Measurements from ENCODE around the gene HCFC1. TPM values are rescaled to one million over a fixed set of nuclear protein-coding genes. Genes with fewer than 3 reads are reported as not detected.
"Not testable (repeated sequence)": the region's sequence is repeated elsewhere in the genome, so short reads cannot be mapped to it uniquely, and the experiment has no call there.

Gene HCFC1
- total RNA-seq, 1 donor from 2014 or later, result 42.2 TPM

GRCh38 chrX:154011376-154012335, 40.0 kb upstream of the HCFC1 start:
- intact Hi-C loops (cut with DNase I), result no loop called here
- no peak for ATAC-seq
- no peak for DNase-seq (ENCODE audit: low spot score)

GRCh38 chrX:154010330-154011087, 38.9 kb upstream of the HCFC1 start:
- intact Hi-C loops (cut with DNase I), result no loop called here
- DNase-seq (ENCODE audit: low spot score) (no peak), ATAC-seq (no peak)

GRCh38 chrX:154008521-154008920, 36.9 kb upstream of the HCFC1 start:
- intact Hi-C loops (cut with DNase I), result no loop called here
- ATAC-seq, result no peak
- DNase-seq (ENCODE audit: low spot score), result no peak

- ATAC-seq (no peak), DNase-seq (ENCODE audit: low spot score) (no peak)
- intact Hi-C loops (cut with DNase I), result no loop called here
These were observed 35.3 kb upstream of the HCFC1 start for GRCh38 chrX:154006947-154007346.

GRCh38 chrX:154004315-154004714, 32.7 kb upstream of the HCFC1 start:
- ATAC-seq (no peak), DNase-seq (ENCODE audit: low spot score) (no peak)
- intact Hi-C loops (cut with DNase I), result no loop called here

GRCh38 chrX:154002215-154002719, 30.6 kb upstream of the HCFC1 start:
- ATAC-seq, result peak; percentile 80
- intact Hi-C loops (cut with DNase I), result no loop called here
- DNase-seq (ENCODE audit: low spot score), result no peak

- intact Hi-C loops (cut with DNase I), result no loop called here
- ATAC-seq (no peak), DNase-seq (ENCODE audit: low spot score) (no peak)
These were observed 28.4 kb upstream of the HCFC1 start for GRCh38 chrX:154000051-154000450.

GRCh38 chrX:153999359-154000037, 27.9 kb upstream of the HCFC1 start:
- peak; percentile 30 for ATAC-seq
- DNase-seq (ENCODE audit: low spot score), result no peak
- intact Hi-C loops (cut with DNase I), result no loop called here

- intact Hi-C loops (cut with DNase I), result no loop called here
- DNase-seq (ENCODE audit: low spot score) (no peak), ATAC-seq (no peak)
These were observed 23.9 kb upstream of the HCFC1 start for GRCh38 chrX:153995504-153995903.

GRCh38 chrX:153994398-153994797, 22.8 kb upstream of the HCFC1 start:
- intact Hi-C loops (cut with DNase I); ATAC-seq; DNase-seq (ENCODE audit: low spot score): not testable (repeated sequence)

- no peak for ATAC-seq
- intact Hi-C loops (cut with DNase I), result no loop called here
- no peak for DNase-seq (ENCODE audit: low spot score)
These were observed 22.4 kb upstream of the HCFC1 start for GRCh38 chrX:153993978-153994377.

- DNase-seq (ENCODE audit: low spot score) (no peak), ATAC-seq (no peak)
- intact Hi-C loops (cut with DNase I), result no loop called here
These were observed 21.5 kb upstream of the HCFC1 start for GRCh38 chrX:153993079-153993478.

GRCh38 chrX:153992180-153992579, 20.6 kb upstream of the HCFC1 start:
- ATAC-seq, result no peak
- intact Hi-C loops (cut with DNase I), result no loop called here

GRCh38 chrX:153991013-153991580, 19.5 kb upstream of the HCFC1 start:
- intact Hi-C loops (cut with DNase I), result no loop called here
- ATAC-seq (no peak), DNase-seq (ENCODE audit: low spot score) (no peak)

More at GRCh38 chrX:153992180-153992579, 20.6 kb upstream of the HCFC1 start:
- no peak for DNase-seq (ENCODE audit: low spot score)

GRCh38 chrX:153989973-153990655, 18.5 kb upstream of the HCFC1 start:
- intact Hi-C loops (cut with DNase I), result no loop called here
- ATAC-seq (no peak), DNase-seq (ENCODE audit: low spot score) (no peak)

- intact Hi-C loops (cut with DNase I), result no loop called here
- DNase-seq (ENCODE audit: low spot score) (no peak), ATAC-seq (no peak)
These were observed 16.9 kb upstream of the HCFC1 start for GRCh38 chrX:153988493-153988892.

GRCh38 chrX:153984351-153985178, 12.9 kb upstream of the HCFC1 start:
- ATAC-seq, result no peak
- peak; percentile 59 for DNase-seq (ENCODE audit: low spot score)
- intact Hi-C loops (cut with DNase I), result no loop called here

Measured in sciatic nerve (tissue), 2 donors.